22Rv1 (cell line): ENCODE measurements around the gene SUFU.

Experiments used
- H3K27ac ChIP-seq: fragments of 450-650 bp; 2 replicates; pipeline ENCODE4 v1.5.1; 2017
- ZFX ChIP-seq: fragments of 450-650 bp; IDR thresholded peaks from 2 replicates; pipeline ENCODE4 v1.6.1; 2017; ENCODE audit warnings: antibody characterized with exemption, borderline replicate concordance
- TF ChIP-seq, protein P1 (sequence below): fragments of 450-650 bp; IDR thresholded peaks from 2 replicates; pipeline ENCODE4 v1.5.1; 2017; ENCODE audit warnings: mild to moderate bottlenecking

SUFU gene

DNA sequence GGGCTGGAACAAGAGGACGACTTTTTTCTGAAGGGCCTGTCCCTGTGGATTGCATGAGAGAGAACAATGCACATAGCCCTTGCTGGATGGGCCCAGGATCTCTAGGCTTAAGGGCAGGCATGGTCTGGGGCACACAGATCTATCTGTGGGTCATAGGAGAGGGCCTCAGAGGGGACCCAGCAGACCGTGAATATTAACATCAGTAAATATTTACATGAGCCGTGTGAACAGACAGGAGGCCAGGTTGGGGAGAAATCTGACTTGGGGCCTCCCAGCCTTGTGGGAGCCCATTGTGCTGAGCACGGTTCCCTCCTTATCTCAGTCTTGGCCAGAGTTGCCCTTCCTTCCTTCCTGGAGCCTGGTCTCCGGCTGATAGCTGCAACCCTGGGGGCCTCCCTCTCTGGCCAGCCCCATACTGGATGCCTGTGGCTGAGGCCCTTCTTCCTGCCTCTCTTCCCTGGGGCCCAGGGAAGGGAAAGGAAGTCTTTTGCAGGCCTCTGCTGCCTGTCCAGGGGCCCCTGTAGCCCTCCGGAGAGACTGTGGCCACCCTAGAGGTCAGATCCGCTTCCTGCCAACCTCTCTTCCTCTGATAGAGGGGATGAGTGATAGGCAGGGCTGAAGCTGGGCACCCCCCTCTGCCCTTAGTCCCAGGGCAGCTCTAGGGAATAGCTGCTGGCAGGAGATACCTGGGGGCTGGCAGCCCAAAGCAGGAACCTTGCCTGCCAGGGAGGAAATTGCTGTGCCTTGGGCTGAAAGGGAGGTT, 96.0 kb downstream of the SUFU start:
- H3K27ac ChIP-seq: no peak overlapping the region
- no peak for TF ChIP-seq ZFX
- TF ChIP-seq, protein P1, sequence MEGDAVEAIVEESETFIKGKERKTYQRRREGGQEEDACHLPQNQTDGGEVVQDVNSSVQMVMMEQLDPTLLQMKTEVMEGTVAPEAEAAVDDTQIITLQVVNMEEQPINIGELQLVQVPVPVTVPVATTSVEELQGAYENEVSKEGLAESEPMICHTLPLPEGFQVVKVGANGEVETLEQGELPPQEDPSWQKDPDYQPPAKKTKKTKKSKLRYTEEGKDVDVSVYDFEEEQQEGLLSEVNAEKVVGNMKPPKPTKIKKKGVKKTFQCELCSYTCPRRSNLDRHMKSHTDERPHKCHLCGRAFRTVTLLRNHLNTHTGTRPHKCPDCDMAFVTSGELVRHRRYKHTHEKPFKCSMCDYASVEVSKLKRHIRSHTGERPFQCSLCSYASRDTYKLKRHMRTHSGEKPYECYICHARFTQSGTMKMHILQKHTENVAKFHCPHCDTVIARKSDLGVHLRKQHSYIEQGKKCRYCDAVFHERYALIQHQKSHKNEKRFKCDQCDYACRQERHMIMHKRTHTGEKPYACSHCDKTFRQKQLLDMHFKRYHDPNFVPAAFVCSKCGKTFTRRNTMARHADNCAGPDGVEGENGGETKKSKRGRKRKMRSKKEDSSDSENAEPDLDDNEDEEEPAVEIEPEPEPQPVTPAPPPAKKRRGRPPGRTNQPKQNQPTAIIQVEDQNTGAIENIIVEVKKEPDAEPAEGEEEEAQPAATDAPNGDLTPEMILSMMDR: no peak

DNA sequence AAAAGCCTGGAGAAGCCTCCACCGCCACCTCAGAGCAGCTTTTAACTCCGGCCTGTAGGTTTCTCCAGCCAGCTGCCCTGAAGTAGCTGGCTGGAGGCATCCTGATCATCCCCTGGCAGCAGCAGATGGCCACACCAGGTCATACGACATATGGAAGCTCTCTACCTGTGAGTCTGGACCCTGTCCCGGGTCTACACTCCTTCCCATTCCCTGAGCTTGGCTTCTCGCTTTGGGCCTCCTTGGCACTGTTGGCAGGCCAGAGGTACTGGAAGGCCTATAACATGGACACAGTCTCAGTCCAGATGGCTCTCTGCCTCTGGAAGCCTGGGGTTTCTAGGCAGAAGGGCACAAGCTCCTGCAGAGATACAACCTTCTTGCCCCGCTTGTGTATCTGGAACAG, 97.0 kb downstream of the SUFU start:
- TF ChIP-seq, protein P1: no peak
- TF ChIP-seq ZFX: no peak
- no peak overlapping the region for H3K27ac ChIP-seq

DNA sequence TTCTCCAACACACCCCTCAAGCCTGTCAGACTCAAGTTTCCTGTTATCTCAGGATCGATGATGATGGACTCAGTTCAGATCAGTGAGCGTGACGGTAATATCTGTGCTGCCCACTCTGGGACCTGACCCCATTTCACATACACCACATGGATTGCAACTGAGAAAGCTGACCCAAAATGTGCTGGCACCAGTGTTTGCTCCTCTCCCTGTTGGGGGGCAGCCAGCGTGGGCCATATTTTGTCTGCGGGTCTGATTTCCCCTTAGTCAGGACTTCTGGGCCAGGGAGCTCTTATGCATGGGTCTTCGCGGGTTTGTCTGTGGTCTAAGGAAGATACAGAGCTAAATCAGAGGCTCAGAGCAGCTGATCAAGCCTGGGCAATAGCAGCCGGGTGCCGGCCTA, 97.9 kb downstream of the SUFU start:
- TF ChIP-seq ZFX: no peak
- TF ChIP-seq, protein P1: no peak
- H3K27ac ChIP-seq: no peak overlapping the region

DNA sequence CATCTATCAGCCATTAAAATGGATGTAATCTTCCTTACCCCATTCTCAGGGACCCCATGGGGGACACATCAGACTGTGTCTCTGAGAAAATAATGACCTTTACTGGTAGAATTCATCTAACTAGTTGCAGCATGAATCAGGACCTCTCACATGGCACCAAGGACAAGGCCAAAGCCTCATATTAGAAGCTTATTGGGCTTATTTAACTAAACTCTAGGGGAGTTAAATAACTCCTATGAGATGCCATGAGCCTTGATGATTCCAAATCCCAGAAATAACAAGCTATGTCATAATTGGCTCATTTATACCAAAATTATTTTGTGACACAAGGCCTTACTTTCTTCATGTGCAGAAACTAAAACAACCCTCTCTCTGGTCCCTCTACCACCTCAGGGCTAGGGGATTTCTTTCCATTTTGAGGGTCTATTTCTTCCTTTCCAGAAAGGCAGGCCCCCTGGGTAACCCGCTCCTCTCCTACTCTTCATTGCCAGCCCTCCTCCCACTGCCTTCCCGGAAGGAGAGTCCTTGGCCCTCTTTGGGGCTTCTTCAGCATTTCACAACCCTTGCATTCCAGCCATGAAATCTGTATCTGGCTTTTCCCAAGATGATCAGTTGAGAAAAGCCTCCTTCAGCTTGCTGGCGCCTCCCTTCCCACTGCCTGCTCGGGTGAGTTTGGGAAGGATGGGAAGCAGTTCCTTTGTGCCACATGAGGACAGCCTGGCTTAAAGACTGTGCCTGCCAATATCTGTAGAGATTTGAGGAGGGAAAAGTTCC, 98.7 kb downstream of the SUFU start:
- no peak for TF ChIP-seq ZFX
- TF ChIP-seq, protein P1: no peak
- no peak overlapping the region for H3K27ac ChIP-seq

DNA sequence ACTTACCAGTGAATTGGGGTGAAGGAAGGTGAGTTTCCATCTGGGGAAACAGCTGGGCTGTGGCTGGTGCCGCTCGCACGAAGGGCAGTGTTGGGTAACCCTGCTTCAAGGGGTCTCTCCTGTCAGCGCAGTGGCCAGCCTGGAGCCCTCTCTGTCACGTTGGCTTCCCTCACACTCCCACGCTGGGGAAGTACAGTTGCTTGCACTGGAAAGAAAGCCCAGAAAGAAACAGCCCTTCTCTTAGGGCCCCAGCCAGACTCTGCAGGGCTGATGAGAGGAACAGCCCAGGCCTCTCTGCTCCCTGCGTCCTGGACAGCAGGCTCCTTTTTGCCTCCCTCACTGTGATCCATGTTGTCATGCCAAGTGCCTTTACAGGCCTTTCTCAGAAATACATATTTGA, 100.2 kb downstream of the SUFU start:
- H3K27ac ChIP-seq: no peak overlapping the region
- no peak for TF ChIP-seq ZFX
- TF ChIP-seq, protein P1: no peak

DNA sequence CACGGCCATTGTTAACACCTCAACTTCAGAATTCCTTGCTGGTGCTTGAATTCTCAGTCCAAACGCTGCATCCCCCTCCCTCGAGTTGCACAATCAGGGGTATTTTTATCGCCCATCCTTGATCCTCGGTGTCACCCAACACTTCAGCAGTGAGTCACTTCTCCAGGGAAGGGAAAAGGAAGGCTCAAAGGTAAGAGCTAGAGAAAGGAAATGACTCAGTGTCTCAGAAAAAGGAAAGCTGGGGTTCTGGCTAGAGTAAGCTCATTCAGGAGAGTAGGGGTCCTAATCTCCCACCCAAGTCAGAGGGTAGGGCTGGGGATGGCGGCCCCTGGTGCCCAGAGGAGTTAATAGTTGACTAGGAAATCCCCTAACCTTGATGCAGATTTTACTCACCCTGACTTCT, 100.7 kb downstream of the SUFU start:
- TF ChIP-seq ZFX: no peak
- TF ChIP-seq, protein P1: no peak
- H3K27ac ChIP-seq: no peak overlapping the region

DNA sequence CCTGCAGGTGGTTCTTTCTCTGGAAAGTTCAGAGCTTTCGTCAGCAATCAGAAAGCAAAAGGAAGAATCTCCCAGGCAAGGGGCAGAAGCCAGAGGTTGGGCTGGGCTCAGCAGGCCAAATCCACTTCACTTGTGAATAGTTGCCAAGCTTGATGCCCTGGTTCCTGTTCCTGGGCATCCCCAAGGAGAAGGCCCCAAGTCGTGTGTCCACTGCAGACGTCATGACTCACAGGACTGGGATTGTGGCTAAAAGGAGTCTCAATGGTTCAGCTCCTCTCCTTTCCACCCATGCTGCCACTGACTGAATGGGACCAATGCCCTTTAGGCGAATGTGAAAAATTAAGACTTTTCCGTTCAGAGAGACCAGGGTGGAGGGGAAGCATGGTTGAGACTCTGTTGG, 101.9 kb downstream of the SUFU start:
- no peak overlapping the region for H3K27ac ChIP-seq
- TF ChIP-seq ZFX: no peak
- TF ChIP-seq, protein P1: no peak
